Stimulated activated naive CD4-positive, alpha-beta T cell treated with Interleukin-2 at 50 U/mL for 16 hours (primary cell): ENCODE results near the gene ABCA2.
"Not testable (repeated sequence)": the region's sequence is repeated elsewhere in the genome, so short reads cannot be mapped to it uniquely, and the experiment has no call there.

Experiments used
- DNase-seq: peaks from one replicate; lab custom pipeline; 2025; lab: John Stamatoyannopoulos, UW

ABCA2 gene

DNA sequence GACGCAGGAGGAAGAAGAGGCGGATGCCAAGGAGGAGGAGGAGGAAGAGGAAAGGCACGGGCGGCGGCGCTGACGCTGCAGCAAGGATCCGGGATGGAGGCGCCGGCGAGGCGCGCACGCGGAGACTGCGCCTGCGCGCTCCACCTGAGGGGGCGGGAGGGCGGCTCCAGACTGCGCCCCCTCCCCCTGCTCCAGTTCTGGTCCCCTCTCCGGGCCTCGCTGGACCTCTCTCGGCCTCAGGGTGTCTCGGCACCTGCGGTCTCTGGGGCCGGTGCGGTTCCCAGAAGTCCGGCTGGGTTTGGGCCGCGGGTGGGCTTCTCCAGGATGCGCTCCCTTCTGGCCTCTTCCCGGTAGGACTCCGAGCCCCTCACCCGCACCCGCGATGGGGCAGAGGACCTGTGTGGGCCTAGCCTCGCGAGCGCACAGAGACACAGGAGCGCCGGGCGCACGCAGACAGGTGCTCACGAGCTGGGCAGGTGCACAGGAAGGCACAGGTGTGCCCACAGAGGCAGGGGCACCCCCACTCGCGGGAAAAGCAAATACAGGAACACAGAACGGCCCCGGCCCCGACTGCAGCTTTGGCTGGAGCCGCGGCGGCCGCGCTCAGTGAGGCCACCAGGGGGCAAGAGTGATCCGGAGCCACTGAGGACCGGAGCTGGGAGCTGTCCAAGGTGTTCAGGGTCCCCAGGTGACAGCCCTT is 18.2 kb upstream of the ABCA2 start, which contains the start of gene NPDC1:
NPDC1 (minus strand) TSS at position 90 of the 700 bp plus-strand sequence. CDS start 188 bp downstream, outside the sequence.
- peak; percentile 77 for DNase-seq

DNA sequence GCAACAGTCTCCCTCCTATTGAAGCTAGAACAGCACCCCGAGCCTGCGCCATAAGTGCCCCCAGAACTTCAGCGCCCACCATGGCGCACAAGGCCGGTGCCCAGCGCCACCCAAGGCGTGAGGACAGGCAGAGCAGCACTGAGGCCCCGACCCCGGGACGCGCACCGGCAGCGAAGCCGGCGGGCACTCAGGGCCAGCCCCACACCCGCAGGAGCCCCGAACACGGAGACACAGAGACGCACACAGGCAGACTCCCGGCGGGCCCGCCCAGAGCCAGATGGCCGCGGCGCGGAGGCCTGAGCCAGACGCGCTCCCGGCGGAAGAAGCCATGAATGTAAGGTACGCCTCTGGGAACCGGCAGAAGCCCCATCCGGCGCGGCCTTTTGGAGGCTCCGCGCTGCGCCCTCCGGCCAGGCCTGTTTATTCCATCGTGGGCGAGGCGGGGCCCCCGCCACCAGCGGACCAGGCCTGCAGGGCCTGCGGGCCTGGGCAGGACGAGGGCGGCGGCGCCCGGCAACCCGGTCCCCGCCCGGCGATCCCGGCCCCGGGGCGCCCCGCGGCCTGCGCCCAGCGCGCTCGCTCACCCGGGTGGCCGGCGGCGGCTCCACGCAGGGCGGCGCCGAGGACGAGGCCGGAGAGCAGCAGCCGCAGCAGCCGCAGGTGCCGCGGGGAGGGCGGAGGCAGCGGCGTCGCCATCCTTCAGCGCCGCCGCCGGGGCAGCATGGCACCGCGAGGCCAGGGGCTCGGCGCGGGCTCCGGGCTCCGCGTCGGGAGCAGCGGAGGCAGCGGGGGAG is 17.5 kb upstream of the ABCA2 start:
- no peak for DNase-seq

DNA sequence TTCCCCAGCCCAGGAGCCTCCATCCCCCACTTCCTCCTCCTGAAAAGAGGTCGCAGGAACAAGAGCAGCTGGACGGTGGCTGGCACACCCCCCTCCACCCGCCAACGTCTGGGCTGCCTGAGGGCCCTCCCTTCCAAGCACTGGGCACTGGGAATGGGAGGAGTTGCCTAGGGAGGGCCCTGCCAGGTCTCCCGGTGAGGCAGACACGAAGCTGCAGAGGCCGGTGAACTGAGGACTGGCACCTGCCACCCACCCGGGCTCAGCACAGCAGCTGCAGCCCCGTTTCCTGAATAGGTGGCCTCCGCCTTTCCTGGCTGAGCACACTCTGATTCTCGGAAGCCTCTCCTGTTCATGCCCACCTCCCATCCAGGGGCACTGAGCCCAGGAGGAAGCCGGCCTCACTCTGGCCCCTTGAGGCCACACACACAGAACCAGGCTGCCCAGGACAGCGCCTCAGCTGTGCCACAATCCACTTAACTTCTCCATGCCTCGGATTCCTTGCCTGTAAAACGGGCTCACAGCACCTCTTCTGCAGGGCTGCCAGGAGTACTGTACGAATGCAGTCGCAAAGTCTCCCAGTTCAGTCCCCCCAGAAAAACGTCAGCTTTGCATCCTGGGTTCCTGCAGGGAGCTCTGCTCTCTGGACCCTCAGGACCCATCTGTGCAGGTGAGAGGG is 16.6 kb upstream of the ABCA2 start:
- no peak for DNase-seq

DNA sequence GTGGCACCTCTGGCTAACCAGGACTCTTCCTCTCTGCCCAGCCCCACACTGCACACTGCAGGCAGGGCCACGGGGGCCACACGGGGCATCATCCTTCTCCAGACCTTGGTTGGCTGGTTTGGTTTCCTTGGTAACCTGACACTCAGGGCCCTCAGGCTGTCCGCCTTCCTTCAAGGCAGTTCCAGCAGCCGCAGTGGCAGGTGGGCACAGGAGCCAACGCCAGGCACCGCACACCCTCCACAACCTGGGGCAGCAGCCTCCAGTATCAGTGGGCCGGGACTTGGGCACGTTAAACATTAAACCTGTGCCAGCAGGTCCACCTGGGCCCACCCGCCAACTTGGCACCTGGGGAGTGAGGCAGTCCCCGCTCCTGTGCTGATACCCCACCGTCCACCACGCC is 16.0 kb upstream of the ABCA2 start:
- no peak for DNase-seq

DNA sequence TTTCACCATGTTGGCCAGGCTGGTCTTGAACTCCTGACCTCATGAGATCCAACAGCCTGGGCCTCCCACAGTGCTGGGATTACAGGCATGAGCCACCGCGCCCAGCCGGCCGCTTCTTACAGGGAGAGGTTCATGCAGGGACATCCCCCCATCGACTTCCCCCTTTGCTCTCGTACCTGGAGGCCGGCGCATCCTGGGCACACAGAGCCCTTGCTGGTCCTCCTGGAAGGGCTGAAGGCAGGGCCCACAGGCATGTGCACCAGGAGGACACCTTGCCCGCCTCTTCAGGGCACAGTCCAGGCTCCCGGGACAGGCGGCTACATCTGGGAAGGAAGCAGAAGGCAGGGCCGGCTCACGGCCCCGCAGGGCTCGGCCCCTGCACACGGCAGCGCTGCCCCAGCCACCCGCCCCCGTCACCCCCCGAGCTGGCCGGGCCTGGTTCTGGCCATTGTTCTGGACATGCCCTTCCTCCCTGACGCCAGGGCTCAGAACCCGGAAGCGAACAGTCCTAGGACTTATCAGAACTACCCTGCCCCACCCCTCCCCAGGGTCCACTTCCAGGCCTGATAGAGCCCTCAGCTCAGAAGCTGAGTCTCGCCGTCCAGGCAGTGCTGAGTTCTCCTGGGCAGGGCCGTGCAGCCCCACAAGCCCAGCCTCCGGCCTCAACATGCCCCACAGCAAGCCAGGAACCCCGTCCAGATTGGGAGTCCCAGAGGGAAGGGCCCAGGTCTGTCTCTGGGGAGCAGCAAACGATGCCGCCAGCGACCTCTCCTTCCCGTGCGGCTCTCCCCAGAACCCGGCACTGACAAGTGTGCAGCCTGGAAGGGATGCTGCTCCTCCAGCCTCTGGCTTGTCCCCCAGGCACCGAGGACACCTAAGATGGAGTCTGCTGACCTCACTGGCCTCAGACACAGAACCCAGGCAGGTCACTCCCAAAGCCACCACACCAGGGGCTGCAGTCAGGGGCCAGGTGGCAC is 15.0 kb upstream of the ABCA2 start:
- DNase-seq = no peak

DNA sequence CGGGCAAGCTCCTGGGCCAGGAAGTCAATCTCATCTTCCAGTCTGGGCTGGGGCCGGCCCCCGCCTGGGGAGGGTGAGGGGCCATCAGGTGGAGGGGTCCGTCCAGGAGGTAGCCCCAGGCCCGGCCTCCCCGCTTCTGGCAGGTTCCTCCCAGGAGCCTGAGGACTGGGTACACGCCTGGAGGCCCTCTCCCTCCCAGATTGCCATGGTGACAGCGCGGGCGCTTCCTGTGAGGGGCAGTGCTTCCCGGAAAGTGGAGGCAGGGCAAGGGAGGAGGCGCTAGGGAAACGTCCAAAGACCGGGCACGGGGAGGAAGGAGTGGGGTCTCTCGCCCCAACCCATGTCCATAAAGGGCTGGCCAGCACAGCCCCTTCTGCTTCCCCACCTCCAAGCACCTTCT is 13.1 kb upstream of the ABCA2 start:
- no peak for DNase-seq

DNA sequence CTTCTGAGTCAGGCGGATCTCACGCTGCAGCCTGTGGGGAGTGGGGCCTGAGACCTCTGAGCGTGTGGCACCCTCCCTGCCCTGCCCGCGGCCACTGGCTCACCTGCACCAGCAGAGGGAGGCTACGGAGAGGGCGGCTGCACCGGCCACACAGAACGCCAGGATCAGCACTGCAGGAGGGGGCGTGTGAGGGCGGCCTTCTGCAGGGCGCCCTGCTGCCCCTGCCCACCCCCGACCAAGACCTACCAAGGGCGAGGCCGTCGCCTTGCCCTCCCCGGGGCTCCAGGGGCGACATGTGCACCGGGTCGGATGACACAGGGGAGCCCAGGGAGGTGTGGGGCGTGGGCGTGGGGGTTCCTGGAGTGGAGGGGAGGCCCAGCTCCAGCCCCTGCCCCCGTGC is 12.5 kb upstream of the ABCA2 start:
- DNase-seq = no peak

DNA sequence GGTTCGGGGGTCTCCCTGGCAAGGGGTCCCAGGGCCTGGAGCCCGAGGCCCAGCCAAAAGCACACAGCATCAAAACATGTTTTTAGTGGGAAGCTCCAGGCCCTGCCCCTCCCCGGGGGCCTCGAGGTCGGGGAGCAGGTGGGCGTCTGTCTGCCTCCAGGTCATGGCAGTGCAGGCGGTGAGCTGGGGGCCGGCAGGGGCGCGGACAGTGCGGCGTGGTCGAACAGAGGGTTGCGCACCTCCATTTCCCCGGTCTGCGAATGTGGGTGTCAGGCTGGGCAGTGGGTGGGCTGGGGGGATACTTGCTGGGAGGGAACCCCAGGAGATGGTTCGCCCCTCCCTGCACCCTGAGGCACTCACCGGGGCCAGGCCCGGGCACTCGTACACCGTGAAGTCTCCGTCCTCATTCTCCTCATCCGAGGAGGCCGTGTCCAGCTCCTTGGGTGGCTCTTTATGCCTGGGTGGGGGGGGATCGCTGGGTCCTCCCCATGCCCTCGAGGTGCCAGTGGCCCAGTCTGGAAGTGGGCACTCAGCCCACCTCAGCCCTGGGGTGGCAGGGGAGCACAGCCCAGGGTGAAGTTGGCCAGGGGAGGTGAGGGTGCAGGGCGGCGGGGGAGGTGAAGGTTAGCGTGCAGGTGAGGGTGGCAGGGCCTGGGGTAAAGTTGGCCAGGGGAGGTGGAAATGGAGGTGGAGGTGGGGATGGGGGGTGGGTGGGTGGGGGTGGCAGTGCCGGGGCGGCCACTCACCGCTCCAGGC is 11.8 kb upstream of the ABCA2 start:
- DNase-seq = no peak

DNA sequence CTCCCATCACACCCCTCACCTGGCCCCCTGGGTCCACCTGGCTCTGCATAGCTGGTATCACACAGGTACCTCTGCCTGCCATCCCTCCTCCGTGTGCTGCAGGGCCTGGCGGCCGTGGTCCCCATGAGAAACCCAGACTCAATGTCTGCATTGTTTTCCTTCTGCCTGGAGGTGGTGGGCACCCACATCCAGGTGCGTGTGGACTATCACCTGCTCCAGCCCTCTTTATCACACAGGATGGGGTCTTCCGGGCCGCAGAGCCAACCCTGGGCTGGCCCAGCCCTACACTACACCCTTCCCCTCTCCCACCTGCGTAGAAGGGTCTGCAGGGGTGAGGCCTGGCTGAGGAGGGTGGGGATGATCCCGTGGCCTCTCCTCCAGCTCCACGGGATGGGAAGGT is 10.9 kb upstream of the ABCA2 start:
- no peak for DNase-seq

DNA sequence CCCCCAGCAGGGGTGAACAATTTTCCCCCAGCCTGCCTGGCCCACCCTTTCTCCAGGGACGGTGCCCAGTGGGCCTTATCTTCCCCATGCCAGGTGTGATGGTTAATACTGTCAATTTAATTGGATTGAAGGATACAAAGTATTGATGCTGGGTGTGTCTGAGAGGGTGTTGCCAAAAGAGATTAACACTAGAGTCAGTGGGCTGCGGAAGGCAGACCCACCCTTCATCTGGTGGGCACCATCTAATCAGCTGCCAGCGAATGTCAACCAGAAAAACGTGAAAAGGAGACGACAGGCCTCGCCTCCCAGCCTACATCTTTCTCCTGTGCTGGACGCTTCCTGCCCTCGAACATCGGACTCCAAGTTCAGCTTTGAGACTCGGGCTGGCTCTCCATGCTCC is 9.4 kb upstream of the ABCA2 start:
- no peak for DNase-seq

DNA sequence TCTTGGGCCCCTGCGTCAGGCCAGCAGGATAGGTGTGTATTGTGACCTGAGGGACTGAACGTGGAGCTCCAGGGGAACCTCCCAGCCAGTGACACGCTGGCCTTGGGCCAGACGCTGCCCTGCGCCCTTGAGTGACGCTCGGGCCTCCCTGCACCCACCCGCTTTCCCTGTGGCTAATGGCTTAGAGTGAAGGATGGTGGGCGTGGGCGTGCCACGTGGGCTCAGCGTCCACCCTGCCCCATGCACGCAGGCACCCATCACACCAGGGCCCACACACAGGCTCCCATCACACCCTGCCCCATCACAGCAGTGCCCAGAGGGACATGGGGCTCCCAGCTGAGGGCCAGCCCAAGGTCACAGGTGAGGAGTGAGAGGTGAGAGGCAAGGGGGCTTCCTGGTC is 9.0 kb upstream of the ABCA2 start:
- no peak for DNase-seq

DNA sequence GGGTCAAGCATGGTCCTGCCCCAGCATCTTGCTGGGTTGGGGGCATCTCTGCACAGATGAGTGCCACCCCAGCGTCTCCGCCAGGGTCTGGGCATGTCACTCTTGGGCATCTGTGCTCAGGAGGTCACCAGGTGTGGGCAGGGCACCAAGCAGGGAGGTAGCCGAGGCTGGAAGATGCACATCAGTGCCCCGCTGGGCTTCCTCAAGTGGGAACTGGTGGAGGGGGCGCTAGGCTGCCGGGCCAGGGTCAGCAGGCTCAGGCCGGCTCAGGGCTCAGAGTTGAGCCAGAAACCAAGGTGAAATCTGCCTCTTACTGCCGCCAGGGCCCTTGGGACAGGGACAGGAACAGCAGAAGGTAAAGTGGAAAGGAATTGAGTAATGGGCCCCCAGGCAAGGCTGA is 7.9 kb upstream of the ABCA2 start:
- no peak for DNase-seq

DNA sequence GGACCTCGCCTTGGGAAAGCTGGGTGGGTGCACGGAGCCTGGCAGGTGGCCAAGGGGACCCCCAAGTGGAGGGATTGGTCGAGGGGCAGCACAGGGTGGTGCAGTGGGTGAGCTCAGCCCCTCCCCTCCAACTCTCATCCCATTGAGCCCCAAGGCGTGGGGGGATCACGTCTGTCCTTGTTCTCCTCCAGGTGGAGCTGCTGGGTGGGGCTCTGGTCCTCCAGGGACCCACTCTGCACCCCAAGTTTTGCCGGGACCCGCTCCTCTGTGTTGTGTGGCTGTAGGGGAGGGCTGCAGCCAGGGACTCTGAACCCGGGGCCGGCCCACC is 7.4 kb upstream of the ABCA2 start:
- no peak for DNase-seq

DNA sequence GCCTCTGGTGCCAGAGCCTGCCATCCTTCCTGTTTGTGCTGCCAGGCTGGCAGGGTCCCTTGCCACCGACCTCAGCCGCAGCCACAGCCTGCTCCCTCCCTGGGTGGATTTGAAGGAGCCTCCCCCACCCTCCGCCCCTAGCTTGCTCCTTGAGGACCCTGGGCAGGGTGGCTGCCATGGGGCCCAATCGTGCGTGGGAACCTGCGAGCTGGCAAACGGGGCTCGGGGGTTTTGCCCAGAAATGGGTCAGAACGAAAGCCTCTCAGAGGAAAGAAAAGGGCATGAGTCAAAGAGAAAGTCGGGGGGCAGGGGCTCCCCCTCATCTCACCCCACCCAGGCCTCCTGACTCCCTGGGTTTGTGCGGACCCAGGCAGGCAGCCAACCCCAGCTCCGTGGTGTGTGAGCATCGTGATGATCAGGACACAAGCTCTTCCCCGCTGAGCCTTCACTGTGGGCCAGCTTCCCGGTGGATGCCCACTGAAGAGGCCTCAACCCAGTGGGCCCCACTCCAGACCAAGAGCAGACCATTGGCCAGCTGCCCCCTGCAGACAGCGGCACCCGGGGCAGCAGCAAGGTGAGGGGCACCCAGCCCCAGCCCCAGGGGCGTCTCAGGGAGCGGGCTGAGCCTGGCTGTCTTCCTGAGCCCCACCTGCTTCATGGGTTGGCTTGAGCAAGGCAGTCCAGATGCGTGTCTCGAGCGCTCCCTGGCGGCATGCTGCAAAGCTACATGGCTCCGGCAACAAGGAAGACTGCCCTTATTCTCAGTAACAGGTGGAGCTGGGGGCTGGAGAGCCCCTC is 6.9 kb upstream of the ABCA2 start:
- DNase-seq = peak; percentile 83

DNA sequence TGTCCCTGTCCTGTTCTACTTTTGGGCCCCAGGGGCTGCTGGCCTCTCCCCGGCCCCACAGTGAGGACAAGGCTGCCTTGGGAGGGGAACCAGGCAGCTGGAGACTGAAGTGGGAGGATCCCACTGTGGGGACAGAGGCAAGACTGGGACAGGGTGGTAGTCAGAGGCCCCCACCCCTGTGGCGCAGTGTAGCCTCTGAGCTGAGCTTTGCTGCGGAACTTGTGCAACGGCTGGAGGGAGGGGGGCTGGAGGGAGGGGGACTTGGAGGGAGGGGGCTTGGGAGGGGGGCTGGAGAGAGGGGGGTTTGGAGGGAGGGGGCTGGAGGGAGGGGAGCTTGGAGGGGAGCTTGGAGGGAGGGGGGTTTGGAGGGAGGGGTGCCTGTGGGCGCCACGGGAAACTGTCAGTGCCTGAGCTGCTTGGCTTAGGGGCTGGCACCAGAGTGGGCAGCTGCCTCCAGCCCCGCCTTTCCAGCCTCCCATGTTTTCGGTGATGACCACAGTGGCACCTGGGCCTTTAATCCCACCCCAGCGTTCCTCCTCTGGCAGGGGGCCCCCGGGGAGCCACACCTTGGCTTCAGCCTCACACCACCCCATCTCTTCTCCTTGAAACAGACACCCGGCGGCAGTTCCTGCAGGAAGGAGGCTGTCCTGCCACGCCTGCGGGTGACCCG is 6.1 kb upstream of the ABCA2 start:
- no peak for DNase-seq

DNA sequence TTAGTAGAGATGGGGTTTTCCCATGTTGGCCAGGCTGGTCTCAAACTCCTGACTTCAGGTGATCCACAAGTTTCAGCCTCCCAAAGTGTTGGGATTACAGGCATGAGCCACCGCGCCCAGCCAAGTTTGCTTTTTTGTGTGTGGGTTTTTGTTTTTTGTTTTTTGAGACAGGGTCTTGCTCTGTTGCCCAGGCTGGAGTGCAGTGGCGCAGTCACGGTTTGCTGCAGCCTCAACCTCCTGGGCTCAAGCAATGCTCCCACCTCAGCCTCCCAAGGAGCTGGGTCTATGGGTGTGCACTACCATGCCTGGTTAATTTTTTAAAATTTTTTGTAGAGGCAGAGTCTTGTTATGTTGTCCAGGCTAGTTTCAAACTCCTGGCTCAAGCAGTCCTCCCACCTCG is 5.4 kb upstream of the ABCA2 start:
- DNase-seq = not testable (repeated sequence)

DNA sequence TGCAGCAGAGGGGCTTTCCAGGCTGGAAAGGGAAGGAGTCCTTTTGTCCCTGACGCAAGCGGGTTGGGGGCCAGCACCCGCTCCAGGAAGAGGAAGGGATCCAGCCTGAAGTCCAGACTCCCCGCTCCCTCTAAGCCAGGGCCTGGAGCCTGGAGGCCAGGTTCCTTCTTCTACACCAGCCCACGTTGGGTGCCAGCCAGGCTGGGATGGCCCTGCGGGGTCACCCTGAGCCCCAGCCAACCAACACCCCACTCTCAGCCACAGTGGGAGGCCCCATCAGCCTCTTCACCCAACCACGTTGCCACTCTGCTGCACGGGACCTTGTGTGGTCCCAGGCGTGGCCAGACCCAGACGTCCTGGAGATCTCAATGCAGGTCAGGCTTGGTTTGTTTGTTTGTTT is 4.8 kb upstream of the ABCA2 start:
- no peak for DNase-seq

DNA sequence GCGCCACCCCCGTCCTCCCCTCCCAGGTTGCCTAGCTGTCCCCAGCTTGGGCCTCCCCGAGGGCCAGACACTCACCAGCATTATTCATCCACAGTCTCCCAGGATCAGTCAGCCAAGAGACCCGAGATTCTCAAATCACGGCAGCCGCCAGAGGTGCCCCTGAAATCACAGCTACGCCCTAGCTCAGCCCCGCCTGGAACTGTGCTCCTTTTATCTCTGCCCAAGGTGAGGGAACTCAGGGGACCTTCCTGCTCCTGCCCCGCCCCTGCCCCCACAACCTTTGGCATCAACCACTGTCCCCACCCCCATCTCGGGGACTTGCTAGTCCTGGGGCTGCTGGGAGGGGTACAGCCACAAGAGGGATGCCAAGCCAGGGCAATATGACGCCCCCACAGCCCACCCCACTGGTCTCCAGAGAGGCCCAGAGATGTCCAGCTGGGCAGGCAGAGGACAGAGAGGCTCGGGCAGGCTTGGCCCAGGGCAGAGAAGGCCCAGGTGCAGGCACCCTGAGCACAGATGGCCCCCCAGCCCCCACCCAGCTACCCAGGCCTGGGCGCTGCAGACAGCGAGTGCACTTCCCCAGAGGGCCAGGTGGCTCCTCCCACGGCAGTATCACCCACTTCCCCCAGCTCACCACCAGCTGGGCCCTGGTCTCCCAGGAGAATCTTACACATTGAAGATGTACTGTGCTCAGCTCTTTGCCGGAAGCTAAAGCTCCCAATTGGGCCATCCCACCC is 4.0 kb upstream of the ABCA2 start, which contains the start of gene FUT7:
FUT7 (minus strand) TSS at position 185 of the 737 bp plus-strand sequence; CDS start at position 88, 97 bp downstream.
- peak; percentile 50 for DNase-seq
